Nephron (organoid): Measurements from ENCODE around the gene TRIM8.

ENCODE experiments used
- H3K27ac Mint-ChIP-seq, 3 experiments: 2 replicates each; pipeline ENCODE4 v1.8.0; 2020; ENCODE audit warnings: mixed read lengths in 3 of 3, mild to moderate bottlenecking in 2 of 3, moderate library complexity in 1 of 3
- H3K27me3 Mint-ChIP-seq: 2 replicates; pipeline ENCODE4 v1.8.0; 2021; ENCODE audit warnings: low read depth, mild to moderate bottlenecking, moderate library complexity, mixed read lengths
- H3K36me3 Mint-ChIP-seq: 2 replicates; pipeline ENCODE4 v1.8.0; 2020; ENCODE audit warnings: low read depth, mixed read lengths
- H3K4me1 Mint-ChIP-seq: 2 replicates; pipeline ENCODE4 v1.8.0; 2020; ENCODE audit warnings: mixed read lengths
- H3K4me3 Mint-ChIP-seq, 3 experiments: 2 replicates each; pipeline ENCODE4 v1.8.0; 2020; ENCODE audit warnings: mild to moderate bottlenecking in 3 of 3, mixed read lengths in 3 of 3, moderate library complexity in 2 of 3
- H3K9me3 Mint-ChIP-seq: 2 replicates; pipeline ENCODE4 v1.8.0; 2020; ENCODE audit warnings: mixed read lengths
- CTCF ChIP-seq, 3 experiments: fragments of 200-600 bp; sonication (generic); IDR thresholded peaks; one replicate each; pipeline ENCODE4 v1.5.0; 2021; ENCODE audit warnings: antibody characterized with exemption in 3 of 3; ENCODE audit not compliant: unreplicated experiment in 3 of 3

TRIM8 gene

GRCh38 chr10:102632394-102633111, 11.7 kb upstream of the TRIM8 start:
- no peaks in the 10 kb centered on the region for H3K27me3 Mint-ChIP-seq
- TF ChIP-seq CTCF (IDR thresholded peaks at IDR 0.05; ENCODE audit: unreplicated experiment in 3 of 3), result no peak
- peaks cover 13% of the 10 kb centered on the region for H3K36me3 Mint-ChIP-seq
- H3K4me1 Mint-ChIP-seq, result peaks cover 82% of the 10 kb centered on the region
- no peaks in the 10 kb centered on the region for H3K9me3 Mint-ChIP-seq
- H3K27ac Mint-ChIP-seq, result peak overlapping the region; percentile 97 to 100 (median 100)
- H3K4me3 Mint-ChIP-seq, result peak overlapping the region; percentile 53 to 72 (median 66)

- Mint-ChIP-seq H3K27ac (peak overlapping the region; percentile 97 to 100 (median 100)), H3K27me3 (no peaks in the 10 kb centered on the region), H3K36me3 (peaks cover 11% of the 10 kb centered on the region), H3K9me3 (no peaks in the 10 kb centered on the region), H3K4me1 (peaks cover 75% of the 10 kb centered on the region), H3K4me3 (peak overlapping the region; percentile 49 to 52 (median 50))
- no peak for TF ChIP-seq CTCF (IDR thresholded peaks at IDR 0.05; ENCODE audit: unreplicated experiment in 3 of 3)
Observed at GRCh38 chr10:102633287-102633686, 11.0 kb upstream of the TRIM8 start.

GRCh38 chr10:102633848-102634247, 10.4 kb upstream of the TRIM8 start:
- Mint-ChIP-seq H3K4me3 (peak overlapping the region in 1 of 3 experiments; percentile 52), H3K27me3 (no peaks in the 10 kb centered on the region), H3K9me3 (no peaks in the 10 kb centered on the region), H3K27ac (peak overlapping the region; percentile 97 to 100 (median 100)), H3K36me3 (peaks cover 11% of the 10 kb centered on the region), H3K4me1 (peaks cover 69% of the 10 kb centered on the region)
- TF ChIP-seq CTCF (IDR thresholded peaks at IDR 0.05; ENCODE audit: unreplicated experiment in 3 of 3), result no peak

GRCh38 chr10:102634686-102635085, 9.6 kb upstream of the TRIM8 start:
- TF ChIP-seq CTCF (IDR thresholded peaks at IDR 0.05; ENCODE audit: unreplicated experiment in 3 of 3), result no peak
- Mint-ChIP-seq H3K4me1 (peaks cover 61% of the 10 kb centered on the region), H3K9me3 (no peaks in the 10 kb centered on the region), H3K4me3 (no peak overlapping the region), H3K36me3 (peaks cover 11% of the 10 kb centered on the region), H3K27ac (peak overlapping the region; percentile 97 to 100 (median 100)), H3K27me3 (no peaks in the 10 kb centered on the region)

- Mint-ChIP-seq H3K9me3 (no peaks in the 10 kb centered on the region), H3K4me3 (no peak overlapping the region), H3K27me3 (no peaks in the 10 kb centered on the region), H3K27ac (peak overlapping the region; percentile 74 to 100 (median 100)), H3K36me3 (peaks cover 9% of the 10 kb centered on the region), H3K4me1 (peaks cover 54% of the 10 kb centered on the region)
- TF ChIP-seq CTCF (IDR thresholded peaks at IDR 0.05; ENCODE audit: unreplicated experiment in 3 of 3), result no peak
Observed at GRCh38 chr10:102635377-102635776, 8.9 kb upstream of the TRIM8 start.

- Mint-ChIP-seq H3K4me1 (peaks cover 23% of the 10 kb centered on the region), H3K4me3 (peak overlapping the region; percentile 2 to 22 (median 18)), H3K9me3 (no peaks in the 10 kb centered on the region), H3K27ac (peak overlapping the region; percentile 2 to 61 (median 11)), H3K27me3 (no peaks in the 10 kb centered on the region), H3K36me3 (no peaks in the 10 kb centered on the region)
- no peak for TF ChIP-seq CTCF (IDR thresholded peaks at IDR 0.05; ENCODE audit: unreplicated experiment in 3 of 3)
Observed at GRCh38 chr10:102639537-102639936, 4.7 kb upstream of the TRIM8 start.
